SK-N-MC (cell line): ENCODE results near the gene ATXN2.

Experiments
- EZH2 ChIP-seq: fragments of 200-600 bp; sonication (generic); IDR thresholded peaks from one replicate; pipeline ENCODE4 v1.6.1; 2017; ENCODE audit warnings: antibody characterized with exemption
- FOXP2 ChIP-seq: optimal IDR thresholded peaks from 2 replicates; pipeline ENCODE3; 2011; ENCODE audit warnings: mild to moderate bottlenecking, moderate library complexity; ENCODE audit not compliant: insufficient read depth; ENCODE audit errors: extremely low read length, control extremely low read depth
- POLR2AphosphoS5 ChIP-seq: IDR thresholded peaks from 2 replicates; pipeline ENCODE4 v1.6.1; 2012; ENCODE audit warnings: mild to moderate bottlenecking, low read depth, low read length, borderline replicate concordance

GRCh38 chr12:111412830-111413441, 186.2 kb downstream of the ATXN2 start:
- TF ChIP-seq POLR2AphosphoS5 (no peak), EZH2 (no peak), FOXP2 (no peak)
